Measurements from ENCODE around the gene TSC22D3. TPM values are rescaled to one million over a fixed set of nuclear protein-coding genes. Genes with fewer than 3 reads are reported as not detected.

TSC22D3 gene
- total RNA-seq, 1 donor from 2014 or later, result 350 TPM

DNA sequence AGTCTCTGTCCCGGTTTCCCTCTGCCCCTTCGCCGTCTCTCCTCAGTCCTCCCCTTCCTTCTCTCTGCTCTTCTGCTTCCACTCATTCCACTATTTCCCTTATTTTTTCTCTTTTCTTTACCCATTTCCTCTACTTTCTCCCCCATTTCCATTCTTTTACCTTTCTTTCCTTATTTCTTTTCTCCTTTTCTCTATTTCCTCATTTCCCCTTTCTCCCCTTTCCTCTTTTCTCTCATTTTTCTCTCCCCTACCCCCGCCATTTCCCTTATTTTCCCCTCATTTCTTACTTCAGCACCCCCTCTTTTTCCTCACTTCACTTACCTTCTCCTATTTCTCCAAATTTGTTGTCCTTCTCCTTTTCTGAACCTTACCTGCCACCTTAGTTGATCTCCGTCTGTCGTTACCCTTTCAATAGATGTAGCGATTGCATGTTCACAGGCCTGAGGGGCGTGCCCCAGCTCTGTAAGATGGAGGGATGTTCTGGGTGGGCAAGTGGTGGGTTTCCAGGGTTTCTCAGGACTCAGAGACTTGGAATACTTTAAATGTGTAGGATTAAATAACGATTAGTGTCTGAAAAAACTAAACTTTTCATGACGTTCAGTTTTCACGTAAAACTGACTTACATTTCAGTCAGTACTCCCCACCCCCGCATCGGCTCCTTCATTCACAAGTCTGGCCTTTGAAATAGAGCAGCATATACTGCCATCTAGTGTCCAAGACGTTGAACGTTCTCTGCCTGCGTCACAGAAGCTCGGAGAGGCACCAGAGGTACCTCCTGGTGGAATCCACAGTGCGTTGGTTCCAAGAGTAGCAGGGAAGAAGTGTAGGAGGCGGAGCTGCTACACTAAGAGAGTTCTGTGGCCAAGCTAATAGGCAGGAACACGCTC, 1.3 kb upstream of the TSC22D3 start:
- H3K27me3 ChIP-seq (ENCODE audit: low read depth), result no peaks in the 10 kb centered on the region
- H3K4me3 ChIP-seq, result peak overlapping the region; percentile 62
- peak overlapping the region; percentile 83 for H3K27ac ChIP-seq
- intact Hi-C loops (cut with DNase I), result loop anchor here (10.0 kb wide), 1 partner anchor 122 kb away; no protein-coding TSS in a partner anchor
- DNase-seq (peak; percentile 84), ATAC-seq (peak; percentile 79 to 87)
- H3K36me3 ChIP-seq, result no peaks in the 10 kb centered on the region
- peaks cover 5% of the 10 kb centered on the region for H3K4me1 ChIP-seq
- H3K9me3 ChIP-seq, result no peaks in the 10 kb centered on the region
- TF ChIP-seq CTCF (IDR thresholded peaks at IDR 0.05), result peak; percentile 68

- peaks cover 5% of the 10 kb centered on the region for H3K4me1 ChIP-seq
- peak overlapping the region; percentile 62 for H3K4me3 ChIP-seq
- intact Hi-C loops (cut with DNase I), result loop anchor here (10.0 kb wide), 1 partner anchor 120 kb away; no protein-coding TSS in a partner anchor
- H3K9me3 ChIP-seq, result no peaks in the 10 kb centered on the region
- peak; percentile 4 to 11 for ATAC-seq
- TF ChIP-seq CTCF (IDR thresholded peaks at IDR 0.05), result no peak
- H3K27me3 ChIP-seq (ENCODE audit: low read depth), result no peaks in the 10 kb centered on the region
- peak overlapping the region; percentile 83 for H3K27ac ChIP-seq
- no peaks in the 10 kb centered on the region for H3K36me3 ChIP-seq
- no peak for DNase-seq
Measured at GRCh38 chrX:107775000-107775733, 420 bp downstream of the TSC22D3 start.

DNA sequence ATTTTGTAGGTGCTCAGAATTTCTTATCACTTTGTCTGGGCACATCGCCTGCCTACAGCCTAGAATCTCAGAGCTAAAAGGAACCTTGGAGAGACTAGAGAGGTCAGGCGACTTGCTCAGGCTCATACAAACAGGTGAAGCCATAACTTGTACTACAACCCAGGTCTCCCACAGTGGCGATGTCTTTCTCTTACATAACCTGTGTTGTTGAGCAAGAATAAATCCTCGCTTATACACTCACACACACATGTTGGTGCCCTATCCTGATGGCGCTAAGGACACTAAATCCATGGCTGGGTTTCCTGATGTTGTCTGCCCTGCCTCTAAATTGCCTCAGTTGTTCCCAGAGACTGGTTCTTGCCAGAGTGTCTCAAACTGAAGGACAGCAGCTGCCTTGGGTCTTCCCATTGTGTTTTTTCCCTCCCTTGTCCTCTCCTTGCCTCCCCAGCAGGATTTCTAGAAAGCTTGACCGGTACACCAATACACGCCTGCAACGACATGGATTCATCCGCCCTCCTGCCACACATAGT, 1.6 kb downstream of the TSC22D3 start:
- intact Hi-C loops (cut with DNase I), result loop anchor here (10.0 kb wide), 1 partner anchor 119 kb away; no protein-coding TSS in a partner anchor

GRCh38 chrX:107773206-107773605, 2.4 kb downstream of the TSC22D3 start:
- H3K9me3 ChIP-seq, result no peaks in the 10 kb centered on the region
- peaks cover 5% of the 10 kb centered on the region for H3K4me1 ChIP-seq
- no peaks in the 10 kb centered on the region for H3K27me3 ChIP-seq (ENCODE audit: low read depth)
- H3K4me3 ChIP-seq, result peak overlapping the region; percentile 62
- TF ChIP-seq CTCF (IDR thresholded peaks at IDR 0.05), result no peak
- DNase-seq, result no peak
- intact Hi-C loops (cut with DNase I), result loop anchor here (10.0 kb wide), 1 partner anchor 118 kb away; no protein-coding TSS in a partner anchor
- ATAC-seq, result no peak
- H3K27ac ChIP-seq, result no peak overlapping the region
- H3K36me3 ChIP-seq, result no peaks in the 10 kb centered on the region

More for the DNA sequence above, 1.6 kb downstream of the TSC22D3 start:
- no peaks in the 10 kb centered on the region for H3K27me3 ChIP-seq (ENCODE audit: low read depth)
- TF ChIP-seq CTCF (IDR thresholded peaks at IDR 0.05), result no peak
- H3K4me3 ChIP-seq, result peak overlapping the region; percentile 62
- peak overlapping the region; percentile 11 for H3K27ac ChIP-seq
- peaks cover 5% of the 10 kb centered on the region for H3K4me1 ChIP-seq
- DNase-seq (no peak), ATAC-seq (peak in 1 of 2 donors; percentile 7)
- H3K9me3 ChIP-seq, result no peaks in the 10 kb centered on the region
- H3K36me3 ChIP-seq, result no peaks in the 10 kb centered on the region

DNA sequence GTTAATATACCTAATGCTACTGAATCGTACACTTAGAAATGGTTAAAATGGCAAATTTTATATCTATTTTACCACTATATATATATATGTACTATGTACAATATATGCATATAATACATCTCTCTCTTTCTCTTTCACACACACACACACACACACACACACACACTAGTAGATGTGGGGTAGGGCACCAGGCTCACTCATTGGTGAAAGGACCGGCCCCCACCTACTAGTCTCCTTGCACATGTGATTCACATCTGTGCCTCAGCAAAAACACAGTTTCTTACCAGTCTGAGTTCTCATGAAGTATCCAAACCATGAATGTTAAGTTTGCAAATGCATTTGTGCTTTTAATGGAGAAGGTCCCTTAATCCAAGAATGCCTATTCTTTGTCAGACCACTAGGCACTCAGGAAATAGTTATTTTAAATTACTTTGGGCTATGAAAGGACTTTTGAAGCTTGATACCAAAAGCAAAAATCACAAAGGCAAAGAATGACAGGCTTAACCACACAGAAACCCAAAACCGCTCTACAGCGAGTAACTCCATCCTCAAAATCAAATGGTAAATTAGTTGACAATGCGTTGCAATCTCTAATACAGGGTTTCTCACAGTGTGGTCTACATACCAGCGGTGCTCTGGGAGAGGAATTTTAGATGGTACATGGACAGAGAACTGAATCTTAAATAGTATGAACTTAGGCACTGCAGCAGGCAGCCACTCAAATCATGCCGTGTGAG, 5.8 kb downstream of the TSC22D3 start:
- Histone ChIP-seq H3K4me1 (peaks cover 5% of the 10 kb centered on the region), H3K4me3 (no peak overlapping the region), H3K27ac (no peak overlapping the region), H3K9me3 (no peaks in the 10 kb centered on the region), H3K36me3 (no peaks in the 10 kb centered on the region), H3K27me3 (ENCODE audit: low read depth) (no peaks in the 10 kb centered on the region)
- TF ChIP-seq CTCF (IDR thresholded peaks at IDR 0.05), result no peak
- no peak for DNase-seq
- no peak for ATAC-seq
- intact Hi-C loops (cut with DNase I), result loop anchor here (10.0 kb wide), 1 partner anchor 115 kb away; no protein-coding TSS in a partner anchor

Data from lower lobe of right lung (tissue), 2 donors.